Liver (tissue), 9 donors: ENCODE results near the gene RIMS3. TPM values are rescaled to one million over a fixed set of nuclear protein-coding genes. Genes with fewer than 3 reads are reported as not detected.

Source experiments
- DNase-seq: peaks from one replicate; pipeline ENCODE4 v3.0.0-alpha.2; 2017; ENCODE audit warnings: low spot score
- H3K27ac ChIP-seq, 2 donors: one replicate each; pipeline ENCODE4 v1.7.0; 2013; ENCODE audit warnings: inconsistent platforms in 2 of 2, low read length in 2 of 2, control low read depth in 1 of 2, low read depth in 1 of 2, mild to moderate bottlenecking in 1 of 2
- H3K27me3 ChIP-seq, 4 donors: one replicate each; pipeline versions ENCODE4 v1.6.1 to v1.7.0; 2013; ENCODE audit warnings: low read length in 3 of 4, inconsistent platforms in 1 of 4, mild to moderate bottlenecking in 1 of 4, moderate library complexity in 1 of 4; ENCODE audit not compliant: control insufficient read depth in 4 of 4, insufficient read depth in 4 of 4
- H3K36me3 ChIP-seq, 4 donors: one replicate each; pipeline versions ENCODE4 v1.6.1 to v1.7.0; 2013; ENCODE audit warnings: low read length in 3 of 4, mild to moderate bottlenecking in 3 of 4, low read depth in 1 of 4, moderate library complexity in 1 of 4; ENCODE audit not compliant: control insufficient read depth in 4 of 4, insufficient read depth in 3 of 4
- H3K4me1 ChIP-seq, 4 donors: one replicate each; pipeline versions ENCODE4 v1.6.1 to v1.7.0; 2013; ENCODE audit warnings: low read length in 3 of 4, mild to moderate bottlenecking in 3 of 4, moderate library complexity in 1 of 4; ENCODE audit not compliant: control insufficient read depth in 4 of 4, insufficient read depth in 4 of 4
- H3K4me3 ChIP-seq, 3 donors: one replicate each; pipeline versions ENCODE4 v1.6.1 to v1.7.0; 2013; ENCODE audit warnings: low read length in 3 of 3, control low read depth in 1 of 3, low read depth in 1 of 3, mild to moderate bottlenecking in 1 of 3
- H3K9ac ChIP-seq, 2 donors: one replicate each; pipeline ENCODE4 v1.7.0; 2013; ENCODE audit warnings: low read length in 2 of 2, mild to moderate bottlenecking in 2 of 2, moderate library complexity in 2 of 2, control low read depth in 1 of 2, low read depth in 1 of 2
- H3K9me3 ChIP-seq, 4 donors: one replicate each; pipeline versions ENCODE4 v1.6.1 to v1.7.0; 2013; ENCODE audit warnings: low read length in 3 of 4; ENCODE audit not compliant: control insufficient read depth in 4 of 4
- ATF3 ChIP-seq: IDR thresholded peaks from 2 replicates; pipeline ENCODE4 v1.6.1; 2016; ENCODE audit warnings: antibody characterized with exemption
- EGR1 ChIP-seq, 2 donors: IDR thresholded peaks; 2 replicates each; pipeline ENCODE4 v1.6.1; 2016 to 2018; ENCODE audit warnings: antibody characterized with exemption in 2 of 2, low read depth in 2 of 2
- FOXA1 ChIP-seq: IDR thresholded peaks from 2 replicates; pipeline ENCODE4 v1.6.1; 2016; ENCODE audit warnings: antibody characterized with exemption
- FOXA2 ChIP-seq: IDR thresholded peaks from 2 replicates; pipeline ENCODE4 v1.6.1; 2016; ENCODE audit warnings: antibody characterized with exemption
- GABPA ChIP-seq, 2 donors: IDR thresholded peaks in 1 of 2; conservative IDR thresholded peaks in 1 of 2; 2 replicates each; pipeline ENCODE4 v1.6.1; 2016; ENCODE audit warnings: antibody characterized with exemption in 2 of 2, mild to moderate bottlenecking in 1 of 2, moderate library complexity in 1 of 2
- HNF4A ChIP-seq, 2 donors: conservative IDR thresholded peaks; 2 replicates each; pipeline ENCODE4 v1.6.1; 2016; ENCODE audit warnings: antibody characterized with exemption in 2 of 2, mild to moderate bottlenecking in 2 of 2
- HNF4G ChIP-seq: IDR thresholded peaks from 2 replicates; pipeline ENCODE4 v1.6.1; 2016; ENCODE audit warnings: antibody characterized with exemption
- JUND ChIP-seq, 2 donors: IDR thresholded peaks; 2 replicates each; pipeline ENCODE4 v1.6.1; 2016; ENCODE audit warnings: antibody characterized with exemption in 2 of 2
- NR2F2 ChIP-seq: IDR thresholded peaks from 2 replicates; pipeline ENCODE4 v1.6.1; 2016; ENCODE audit warnings: antibody characterized with exemption
- RAD21 ChIP-seq, 2 donors: IDR thresholded peaks; 2 replicates each; pipeline ENCODE4 v1.6.1; 2016; ENCODE audit warnings: antibody characterized with exemption in 2 of 2, mild to moderate bottlenecking in 2 of 2
- REST ChIP-seq: IDR thresholded peaks from 2 replicates; pipeline ENCODE4 v1.6.1; 2016; ENCODE audit warnings: antibody characterized with exemption, mild to moderate bottlenecking
- RXRA ChIP-seq, 2 donors: IDR thresholded peaks; 2 replicates each; pipeline ENCODE4 v1.6.1; 2017 to 2018; ENCODE audit warnings: antibody characterized with exemption in 2 of 2, mild to moderate bottlenecking in 1 of 2
- SP1 ChIP-seq: IDR thresholded peaks from 2 replicates; pipeline ENCODE4 v1.6.1; 2018; ENCODE audit warnings: antibody characterized with exemption, mild to moderate bottlenecking
- TAF1 ChIP-seq: conservative IDR thresholded peaks from 2 replicates; pipeline ENCODE4 v1.6.1; 2016; ENCODE audit warnings: antibody characterized with exemption, mild to moderate bottlenecking
- YY1 ChIP-seq: IDR thresholded peaks from 2 replicates; pipeline ENCODE4 v1.6.1; 2016; ENCODE audit warnings: antibody characterized with exemption, mild to moderate bottlenecking
- ZBTB33 ChIP-seq: IDR thresholded peaks from 2 replicates; pipeline ENCODE4 v1.6.1; 2016; ENCODE audit warnings: antibody characterized with exemption
- WGBS: extraction: QIAGEN DNeasy Blood & Tissue Kit; methylation state at CpG from one replicate; pipeline ENCODE4 v1.1.7; 2013; 5-methylcytosine and 5-hydroxymethylcytosine counted together
- polyA plus RNA-seq, 2 donors: library from polyadenylated mRNA; stranded (reverse) in 1 of 2; unstranded in 1 of 2; fragments of 200-250 nt in 1 of 2; fragments of >200 nt in 1 of 2; fragmentation: Nextera tagmentation in 1 of 2; extraction: Ambion mirVana in 1 of 2; gene quantifications; one replicate each; pipeline versions ENCODE4 v1.2.1 to v1.2.3, GENCODE V29; 2013 to 2015
- total RNA-seq, 2 donors: library from RNA; depleted of rRNA; stranded (reverse); fragments of >200 nt; gene quantifications; one replicate each; pipeline ENCODE4 v1.2.3, GENCODE V29; 2014
- TF ChIP-seq, protein P1 (sequence below): fragments of 150-350 bp; IDR thresholded peaks from 2 replicates; pipeline ENCODE4 v1.5.1; 2017; ENCODE audit warnings: improper control_type of control experiment, low read depth, low read length; ENCODE audit not compliant: missing input control
- TF ChIP-seq, protein P2 (sequence below): IDR thresholded peaks from 2 replicates; pipeline ENCODE4 v1.6.1; 2016; ENCODE audit warnings: antibody characterized with exemption
- donor health status: healthy.
- donor health status: healthy.
- donor health status: healthy.
- donor health status: healthy.
- donor health status: healthy.

RIMS3 gene
- total and polyA plus RNA-seq, 4 donors, result 0.22 to 2.2 (median 0.77) TPM

DNA sequence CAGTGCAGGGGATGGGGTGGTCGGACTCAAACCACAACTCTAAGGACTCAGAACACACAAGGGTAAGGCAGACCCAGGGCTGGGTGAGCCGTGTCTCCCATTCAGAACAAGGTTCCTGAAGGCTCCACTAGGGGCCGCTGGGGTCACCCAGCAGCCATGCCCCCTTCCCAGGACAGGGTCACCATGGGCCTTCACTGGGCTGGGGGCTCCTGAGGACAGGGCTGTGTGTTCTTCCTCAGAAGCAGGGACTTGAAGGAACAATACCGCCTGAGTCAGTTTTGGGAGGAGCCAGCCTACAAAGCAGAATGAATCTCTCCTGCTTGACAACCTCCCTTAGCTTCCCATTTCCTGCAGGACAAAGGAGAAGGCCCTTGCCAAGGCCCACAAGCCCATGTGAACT lies 15.4 kb downstream of the RIMS3 start:
- WGBS, result 65% methylated on average over 4 of the region's 4 CpGs
- H3K4me3 ChIP-seq, result no peak overlapping the region
- DNase-seq, result no peak
- no peak overlapping the region for H3K9ac ChIP-seq
- H3K27ac ChIP-seq, result no peak overlapping the region
- no peak for TF ChIP-seq RAD21 (IDR thresholded peaks at IDR 0.05)
- TF ChIP-seq, protein P1, sequence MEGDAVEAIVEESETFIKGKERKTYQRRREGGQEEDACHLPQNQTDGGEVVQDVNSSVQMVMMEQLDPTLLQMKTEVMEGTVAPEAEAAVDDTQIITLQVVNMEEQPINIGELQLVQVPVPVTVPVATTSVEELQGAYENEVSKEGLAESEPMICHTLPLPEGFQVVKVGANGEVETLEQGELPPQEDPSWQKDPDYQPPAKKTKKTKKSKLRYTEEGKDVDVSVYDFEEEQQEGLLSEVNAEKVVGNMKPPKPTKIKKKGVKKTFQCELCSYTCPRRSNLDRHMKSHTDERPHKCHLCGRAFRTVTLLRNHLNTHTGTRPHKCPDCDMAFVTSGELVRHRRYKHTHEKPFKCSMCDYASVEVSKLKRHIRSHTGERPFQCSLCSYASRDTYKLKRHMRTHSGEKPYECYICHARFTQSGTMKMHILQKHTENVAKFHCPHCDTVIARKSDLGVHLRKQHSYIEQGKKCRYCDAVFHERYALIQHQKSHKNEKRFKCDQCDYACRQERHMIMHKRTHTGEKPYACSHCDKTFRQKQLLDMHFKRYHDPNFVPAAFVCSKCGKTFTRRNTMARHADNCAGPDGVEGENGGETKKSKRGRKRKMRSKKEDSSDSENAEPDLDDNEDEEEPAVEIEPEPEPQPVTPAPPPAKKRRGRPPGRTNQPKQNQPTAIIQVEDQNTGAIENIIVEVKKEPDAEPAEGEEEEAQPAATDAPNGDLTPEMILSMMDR, result peak; percentile 12
- no peaks in the 10 kb centered on the region for H3K9me3 ChIP-seq
- no peaks in the 10 kb centered on the region for H3K4me1 ChIP-seq
- no peaks in the 10 kb centered on the region for H3K36me3 ChIP-seq
- no peaks in the 10 kb centered on the region for H3K27me3 ChIP-seq

- Histone ChIP-seq H3K9me3 (no peaks in the 10 kb centered on the region), H3K27me3 (no peaks in the 10 kb centered on the region), H3K27ac (no peak overlapping the region), H3K36me3 (no peaks in the 10 kb centered on the region), H3K4me3 (no peak overlapping the region), H3K9ac (no peak overlapping the region), H3K4me1 (no peaks in the 10 kb centered on the region)
- DNase-seq, result no peak
- 85% methylated on average over 5 of the region's 5 CpGs for WGBS
- TF ChIP-seq EGR1 (IDR thresholded peaks at IDR 0.05; ENCODE audit: low read depth in 2 of 2) (no peak), FOXA2 (no peak), ATF3 (no peak), REST (no peak), SP1 (no peak), GABPA (IDR thresholded peaks at IDR 0.05 in 1 of 2, conservative IDR thresholded peaks at IDR 0.05 in 1 of 2) (no peak), RXRA (IDR thresholded peaks at IDR 0.05) (no peak), RAD21 (IDR thresholded peaks at IDR 0.05) (no peak), FOXA1 (no peak), ZBTB33 (no peak), HNF4A (conservative IDR thresholded peaks at IDR 0.05) (no peak), TAF1 (no peak), YY1 (no peak), JUND (IDR thresholded peaks at IDR 0.05) (no peak), NR2F2 (no peak), HNF4G (no peak)
- TF ChIP-seq, protein P2, sequence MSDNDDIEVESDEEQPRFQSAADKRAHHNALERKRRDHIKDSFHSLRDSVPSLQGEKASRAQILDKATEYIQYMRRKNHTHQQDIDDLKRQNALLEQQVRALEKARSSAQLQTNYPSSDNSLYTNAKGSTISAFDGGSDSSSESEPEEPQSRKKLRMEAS, result no peak
- TF ChIP-seq, protein P1, result no peak
Observed at GRCh38 chr1:40649592-40649930, 15.9 kb downstream of the RIMS3 start.
